DND-41 (cell line): Measurements from ENCODE around the gene UGT2B7.

Experiments
- EZH2 ChIP-seq: IDR thresholded peaks from 3 replicates; pipeline ENCODE4 v1.6.1; 2012; ENCODE audit warnings: borderline replicate concordance, low read depth, mild to moderate bottlenecking, moderate library complexity, low read length, inconsistent platforms; ENCODE audit not compliant: severe bottlenecking
- TF ChIP-seq, protein P1 (sequence below): IDR thresholded peaks from 2 replicates; pipeline ENCODE4 v1.5.1; 2012; ENCODE audit warnings: borderline replicate concordance, low read length, moderate library complexity, mild to moderate bottlenecking; ENCODE audit not compliant: poor library complexity, severe bottlenecking; ENCODE audit errors: extremely low read depth

DNA sequence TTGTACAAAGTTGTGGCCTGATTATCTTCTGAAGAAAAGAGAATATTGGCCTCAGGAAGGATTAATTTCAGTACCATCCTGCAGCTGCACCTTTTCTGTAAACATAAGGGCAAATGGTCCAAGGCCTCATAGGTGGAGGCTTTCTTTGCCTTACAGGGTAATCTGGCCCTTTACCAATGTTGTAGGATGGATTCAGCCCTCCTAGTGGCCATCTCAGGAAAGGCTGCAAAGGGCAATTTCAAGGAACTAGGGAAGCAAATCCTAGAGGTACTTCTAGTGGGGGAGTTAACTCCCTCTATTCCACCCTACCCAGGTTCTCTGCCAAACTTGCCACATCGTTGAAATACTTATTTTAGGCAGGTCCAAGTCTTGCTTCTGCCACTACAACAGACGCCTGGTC is 60.6 kb downstream of the UGT2B7 start:
- TF ChIP-seq, protein P1, sequence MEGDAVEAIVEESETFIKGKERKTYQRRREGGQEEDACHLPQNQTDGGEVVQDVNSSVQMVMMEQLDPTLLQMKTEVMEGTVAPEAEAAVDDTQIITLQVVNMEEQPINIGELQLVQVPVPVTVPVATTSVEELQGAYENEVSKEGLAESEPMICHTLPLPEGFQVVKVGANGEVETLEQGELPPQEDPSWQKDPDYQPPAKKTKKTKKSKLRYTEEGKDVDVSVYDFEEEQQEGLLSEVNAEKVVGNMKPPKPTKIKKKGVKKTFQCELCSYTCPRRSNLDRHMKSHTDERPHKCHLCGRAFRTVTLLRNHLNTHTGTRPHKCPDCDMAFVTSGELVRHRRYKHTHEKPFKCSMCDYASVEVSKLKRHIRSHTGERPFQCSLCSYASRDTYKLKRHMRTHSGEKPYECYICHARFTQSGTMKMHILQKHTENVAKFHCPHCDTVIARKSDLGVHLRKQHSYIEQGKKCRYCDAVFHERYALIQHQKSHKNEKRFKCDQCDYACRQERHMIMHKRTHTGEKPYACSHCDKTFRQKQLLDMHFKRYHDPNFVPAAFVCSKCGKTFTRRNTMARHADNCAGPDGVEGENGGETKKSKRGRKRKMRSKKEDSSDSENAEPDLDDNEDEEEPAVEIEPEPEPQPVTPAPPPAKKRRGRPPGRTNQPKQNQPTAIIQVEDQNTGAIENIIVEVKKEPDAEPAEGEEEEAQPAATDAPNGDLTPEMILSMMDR, result peak; percentile 26
- TF ChIP-seq EZH2, result no peak
